Hindlimb muscle (tissue), 1 donor: Measurements from ENCODE around the gene SLU7. TPM values are rescaled to one million over a fixed set of nuclear protein-coding genes. Genes with fewer than 3 reads are reported as not detected.
"Not testable (repeated sequence)": the region's sequence is repeated elsewhere in the genome, so short reads cannot be mapped to it uniquely, and the experiment has no call there.

Experiments used
- DNase-seq: peaks from one replicate; pipeline ENCODE4 v3.0.0-alpha.2; 2013
- polyA plus RNA-seq: library from polyadenylated mRNA; unstranded; fragments of 120-200 nt; gene quantifications from one replicate; pipeline ENCODE4 v1.2.1, GENCODE V29; 2013; ENCODE audit not compliant: insufficient read length

SLU7 gene
- polyA plus RNA-seq, 1 donor: 43.4 TPM

GRCh38 chr5:160450164-160450932 lies 31.5 kb upstream of the SLU7 start:
- DNase-seq: no peak

DNA sequence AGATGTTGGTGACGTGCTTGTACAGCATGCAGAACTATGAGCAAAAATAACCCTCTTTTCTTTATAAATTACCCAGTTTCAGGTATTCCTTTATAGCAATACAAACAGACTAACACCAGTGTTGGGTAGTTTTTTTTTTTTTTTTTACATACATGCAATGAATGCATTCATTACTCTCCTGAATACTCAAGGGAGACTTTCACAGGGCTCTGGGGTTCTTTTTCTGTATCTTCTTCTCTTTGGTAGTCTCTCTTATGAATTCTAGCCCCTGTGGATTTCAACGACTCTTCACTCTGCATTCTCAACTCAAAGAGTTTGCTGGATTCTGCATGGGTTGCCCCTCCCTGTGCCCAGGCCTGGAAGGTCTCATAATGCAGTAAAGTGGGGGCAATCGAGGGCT lies 30.6 kb upstream of the SLU7 start:
- DNase-seq: no peak

- no peak for DNase-seq
Observed at GRCh38 chr5:160448886-160449285, 30.0 kb upstream of the SLU7 start.

DNA sequence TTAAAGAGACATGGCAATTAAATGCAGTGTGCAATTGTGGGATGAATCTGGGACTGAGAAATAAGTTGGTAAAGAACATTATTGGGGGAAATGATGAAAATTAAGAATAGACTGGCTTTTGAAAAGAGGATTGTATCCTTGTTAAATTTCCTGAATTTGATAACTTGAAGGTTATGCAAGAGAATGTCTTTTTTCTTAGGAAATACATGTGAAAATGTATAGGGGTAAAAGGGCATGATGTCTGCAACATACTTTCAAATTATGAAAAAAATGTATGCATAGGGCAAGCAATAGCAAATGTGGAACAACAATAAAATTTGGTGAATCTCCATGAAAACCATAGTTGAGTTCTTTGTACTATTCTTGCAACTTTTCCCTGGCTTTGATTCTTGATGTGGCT lies 26.9 kb upstream of the SLU7 start:
- no peak for DNase-seq

GRCh38 chr5:160445132-160445531 lies 26.3 kb upstream of the SLU7 start:
- DNase-seq: no peak

DNA sequence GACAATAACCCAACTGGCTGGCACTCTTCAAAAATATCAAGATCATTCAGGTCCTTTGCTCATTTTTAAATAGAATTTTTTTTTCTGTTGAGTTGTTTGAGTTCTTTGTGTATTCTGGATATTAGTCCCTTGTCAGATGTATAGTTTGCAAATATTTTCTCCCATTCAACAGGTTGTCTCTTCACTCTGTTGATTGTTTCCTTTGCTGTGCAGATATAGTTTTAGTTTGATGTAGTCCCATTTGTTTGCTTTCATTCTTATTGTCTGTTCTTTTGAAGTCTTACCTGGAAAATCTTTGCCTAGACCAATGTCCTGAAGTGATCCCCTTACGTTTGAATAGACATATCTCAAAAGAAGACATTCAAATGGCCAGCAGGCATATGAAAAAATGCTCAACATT lies 25.5 kb upstream of the SLU7 start:
- DNase-seq: no peak

DNA sequence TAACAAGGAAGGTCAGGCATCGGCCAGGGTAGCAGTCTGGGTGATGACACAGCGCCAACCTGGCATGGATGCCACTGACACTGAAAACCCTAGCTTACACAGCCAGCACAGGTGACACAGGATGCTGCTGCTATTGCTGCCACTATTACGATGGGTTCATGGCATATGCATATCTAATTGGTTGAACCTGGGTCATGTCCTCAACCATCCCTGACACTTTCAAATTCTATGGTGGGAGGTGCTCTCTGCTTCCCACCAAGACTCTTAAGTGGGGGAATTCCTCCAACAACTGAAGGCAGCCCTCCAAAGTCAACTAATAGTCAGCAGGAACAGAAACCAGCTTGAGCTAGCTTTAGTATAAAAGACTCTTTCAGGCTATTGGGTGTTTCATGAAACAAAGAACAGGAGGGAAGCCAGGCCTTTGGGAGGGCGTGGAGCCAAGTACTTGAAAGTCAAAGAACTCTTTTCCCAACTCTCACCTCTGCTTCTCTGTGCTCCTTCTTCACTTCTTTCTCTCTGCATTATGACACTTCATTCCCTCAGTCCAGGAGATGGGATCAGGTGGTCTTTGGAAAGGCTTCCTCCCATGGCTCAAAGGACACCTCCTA lies 24.0 kb upstream of the SLU7 start:
- no peak for DNase-seq

DNA sequence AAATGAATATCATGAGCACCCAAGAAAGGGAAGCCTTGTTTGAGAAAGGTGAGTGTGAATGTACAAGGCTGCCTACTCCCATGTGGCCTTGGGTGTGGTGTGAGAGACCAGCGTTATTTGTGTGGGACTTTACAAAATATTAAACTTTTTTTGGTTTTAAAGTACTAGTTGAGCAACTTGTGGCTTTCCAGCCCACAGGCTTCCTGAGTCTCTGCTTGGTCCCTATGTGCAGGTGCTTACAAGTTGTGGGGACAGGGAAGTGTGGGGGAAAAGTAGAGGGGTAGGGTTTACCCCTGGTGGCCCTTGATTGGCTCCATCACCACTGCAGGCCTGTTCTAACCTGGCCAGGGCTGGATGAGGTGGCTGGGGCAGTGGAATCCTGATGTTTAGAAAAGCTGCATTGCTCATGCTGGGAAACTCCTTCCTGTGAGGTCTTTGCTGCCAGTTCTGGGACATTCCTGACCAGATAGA lies 22.5 kb upstream of the SLU7 start:
- no peak for DNase-seq

DNA sequence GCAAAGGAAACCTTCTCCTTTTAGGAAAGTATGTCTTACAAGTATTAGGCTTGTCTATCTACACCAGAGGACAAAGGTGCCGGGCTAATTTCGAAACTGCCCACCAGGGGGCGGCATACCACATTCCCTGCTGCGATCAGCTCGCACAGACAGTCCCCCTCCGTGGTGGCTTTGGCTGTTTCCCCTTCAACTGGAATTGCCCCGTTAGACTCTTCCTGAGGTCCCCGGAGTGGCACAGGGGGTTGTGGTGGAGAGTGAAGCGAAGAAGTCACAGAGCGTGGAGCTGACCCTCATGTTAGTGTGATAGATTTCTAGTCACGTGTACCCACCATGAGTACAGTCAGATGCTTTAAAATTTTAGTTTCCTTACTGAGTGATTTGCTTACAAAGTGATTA lies 20.3 kb upstream of the SLU7 start:
- peak; percentile 82 for DNase-seq

- DNase-seq: no peak
Observed at GRCh38 chr5:160438316-160439204, 19.7 kb upstream of the SLU7 start.

- DNase-seq: no peak
Observed at GRCh38 chr5:160437271-160437670, 18.4 kb upstream of the SLU7 start.

- DNase-seq: not testable (repeated sequence)
Observed at GRCh38 chr5:160436661-160437060, 17.8 kb upstream of the SLU7 start.

DNA sequence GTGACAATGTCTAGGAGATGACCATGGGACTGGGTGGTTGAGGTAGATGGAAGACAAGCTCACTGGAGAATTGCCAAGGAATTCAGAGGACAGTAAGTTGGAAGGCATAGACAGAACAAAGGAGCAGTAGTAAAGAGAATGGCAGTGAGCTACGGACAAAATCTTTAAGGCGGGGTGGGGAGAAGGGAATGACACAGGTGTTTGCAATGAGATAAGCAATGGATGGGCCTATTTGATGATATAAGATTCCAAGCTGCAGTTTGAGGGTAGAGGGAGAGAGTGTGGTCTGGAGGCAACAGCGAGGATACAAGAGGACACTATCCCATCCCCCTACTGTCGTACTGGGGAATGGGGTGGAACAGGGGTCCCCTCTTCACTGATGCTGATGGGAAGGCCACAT lies 17.1 kb upstream of the SLU7 start:
- DNase-seq: no peak

- DNase-seq: no peak
Observed at GRCh38 chr5:160435532-160435931, 16.7 kb upstream of the SLU7 start.

GRCh38 chr5:160434022-160434531 lies 15.2 kb upstream of the SLU7 start:
- no peak for DNase-seq

GRCh38 chr5:160432787-160433186 lies 13.9 kb upstream of the SLU7 start:
- no peak for DNase-seq

DNA sequence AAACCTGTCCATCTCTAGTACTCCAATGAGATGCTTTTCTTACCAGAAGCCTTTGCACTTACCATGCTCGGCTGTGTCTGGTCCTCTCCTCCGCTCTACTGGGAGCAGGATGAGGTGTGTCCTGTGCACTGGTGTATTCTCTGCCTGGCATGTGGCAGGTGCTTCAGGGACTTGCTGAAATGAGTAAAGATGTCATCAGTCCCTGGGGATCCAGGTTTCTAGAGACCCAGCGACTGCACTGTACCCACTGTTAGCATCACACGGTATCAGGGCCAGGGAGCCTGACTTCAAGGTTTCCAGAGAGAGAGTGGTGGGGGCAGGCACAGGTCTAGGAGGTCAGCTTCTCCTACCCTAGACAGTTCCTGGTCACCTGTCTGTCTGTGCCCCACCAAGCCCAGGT lies 13.3 kb upstream of the SLU7 start:
- DNase-seq: no peak

DNA sequence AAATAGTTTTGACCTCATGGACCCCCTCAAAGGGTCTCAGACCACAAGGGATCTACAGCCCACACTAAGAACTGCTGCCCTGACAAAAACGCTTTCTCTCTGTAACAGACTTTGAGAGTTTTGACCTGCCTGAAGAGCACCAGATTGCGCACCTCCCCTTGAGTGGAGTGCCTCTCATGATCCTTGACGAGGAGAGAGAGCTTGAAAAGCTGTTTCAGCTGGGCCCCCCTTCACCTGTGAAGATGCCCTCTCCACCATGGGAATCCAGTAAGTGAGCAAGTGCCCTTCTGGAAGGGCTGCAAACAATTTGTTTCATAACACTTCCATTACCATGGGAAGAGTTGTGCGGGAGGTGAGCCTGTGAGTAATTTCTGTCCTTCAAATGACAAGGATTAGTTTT lies 8.7 kb upstream of the SLU7 start:
- no peak for DNase-seq

DNA sequence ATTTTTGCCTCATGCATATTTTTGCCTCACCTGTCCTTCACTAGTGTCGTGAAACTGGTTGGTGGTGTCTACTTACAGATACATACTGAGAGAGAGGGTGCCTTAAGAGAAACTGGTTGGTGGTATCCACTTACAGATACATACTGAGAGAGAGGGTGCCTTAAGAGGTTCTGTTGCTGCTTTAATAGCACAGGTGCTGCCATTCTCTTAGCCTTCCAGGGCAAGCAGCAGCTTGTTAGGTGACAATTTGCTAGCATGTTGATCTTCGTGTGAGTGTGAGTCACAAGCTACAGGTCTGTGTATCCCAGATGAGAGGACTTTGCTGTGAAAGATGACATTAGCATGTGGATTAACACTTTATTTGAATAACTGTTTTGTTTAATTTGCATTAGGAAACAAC lies 4.2 kb upstream of the SLU7 start:
- no peak for DNase-seq

DNA sequence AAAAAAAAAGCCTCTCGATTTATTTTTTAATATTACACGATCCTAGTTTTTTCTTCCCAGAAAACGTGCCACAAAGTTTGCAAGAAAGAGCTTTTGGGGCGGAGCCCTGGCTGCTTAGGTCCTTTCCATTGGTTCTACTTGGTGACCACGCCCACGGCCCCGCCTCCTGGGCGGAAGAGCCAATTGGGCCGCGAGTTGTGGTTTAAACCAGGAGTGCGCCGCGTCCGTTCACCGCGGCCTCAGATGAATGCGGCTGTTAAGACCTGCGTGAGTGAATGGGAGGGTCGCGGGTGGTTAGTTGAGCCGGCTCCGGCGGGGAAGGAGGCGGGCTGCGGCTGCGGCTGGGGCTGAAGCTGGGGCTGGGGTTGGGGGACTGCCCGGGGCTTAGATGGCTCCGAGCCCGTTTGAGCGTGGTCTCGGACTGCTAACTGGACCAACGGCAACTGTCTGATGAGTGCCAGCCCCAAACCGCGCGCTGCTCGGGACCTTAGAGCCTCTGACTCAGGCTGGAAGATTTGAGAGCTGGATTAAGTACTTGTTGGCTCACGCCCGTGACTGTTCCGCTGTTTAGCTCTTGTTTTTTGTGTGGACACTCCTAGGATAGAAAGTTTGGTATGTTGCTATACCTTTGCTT lies 2.9 kb upstream of the SLU7 start, which contains the start of gene PTTG1:
TSS of gene PTTG1 (plus strand) at position 231 of the 634 bp plus-strand sequence. CDS start 458 bp downstream, outside the sequence.
- peak; percentile 99 for DNase-seq

- no peak for DNase-seq
Observed at GRCh38 chr5:160420331-160420610, 1.4 kb upstream of the SLU7 start.

GRCh38 chr5:160419458-160420330 lies 813 bp upstream of the SLU7 start:
- DNase-seq: no peak
